A549 (cell line): ENCODE data around the gene GPR35. TPM values are rescaled to one million over a fixed set of nuclear protein-coding genes. Genes with fewer than 3 reads are reported as not detected.

ENCODE experiments used
- ATAC-seq, 2 experiments: fragments of 200-7000 bp in 1 of 2; fragments of >200 bp in 1 of 2; cut with Nextera tagmentation in 1 of 2; cut with Tn5 transposase in 1 of 2; 3 replicates each; pipeline versions ENCODE4 v1.8.0 to v1.9.1; 2018 to 2020; ENCODE audit warnings: mild to moderate bottlenecking in 1 of 2, moderate library complexity in 1 of 2
- CTCF ChIA-PET: fragments of 300-600 bp; sonication (Branson Sonifier 250); formaldehyde crosslinking; extraction: SDS; loops from one replicate; lab custom pipeline; 2021; ENCODE audit warnings: antibody characterized with exemption, inconsistent platforms; lab: Yijun Ruan, JAX
- POLR2A ChIA-PET: fragments of 350-600 bp; formaldehyde crosslinking; extraction: SDS; loops from one replicate; lab custom pipeline; 2021; ENCODE audit warnings: antibody characterized with exemption, inconsistent platforms; lab: Yijun Ruan, JAX
- DNase-seq, 2 experiments: peaks; one replicate each; pipeline versions ENCODE4 v3.0.0 to v3.0.0-alpha.2; 2011 to 2016; ENCODE audit warnings: low read depth in 1 of 2, low spot score in 1 of 2
- FAIRE-seq: peaks from 2 replicates; lab custom pipeline; 2011; peaks lifted over from hg19 to GRCh38; lab: Jason Lieb, UNC
- H3K27ac ChIP-seq, 2 experiments: fragments of >200 bp; sonication (Bioruptor Twin); formaldehyde crosslinking; 3 replicates each; pipeline ENCODE4 v1.5.1; 2016 to 2017
- H3K4me1 ChIP-seq: fragments of >200 bp; sonication (Bioruptor Twin); formaldehyde crosslinking; 3 replicates; pipeline ENCODE4 v1.6.1; 2016
- H3K4me2 ChIP-seq: fragments of >200 bp; sonication (Bioruptor Twin); formaldehyde crosslinking; 3 replicates; pipeline ENCODE4 v1.6.1; 2016
- H3K4me3 ChIP-seq: fragments of >200 bp; sonication (Bioruptor Twin); formaldehyde crosslinking; 3 replicates; pipeline ENCODE4 v1.5.1; 2016
- H3K9me3 ChIP-seq: fragments of >200 bp; sonication (Bioruptor Twin); formaldehyde crosslinking; 3 replicates; pipeline ENCODE4 v1.6.1; 2016
- BCL3 ChIP-seq: fragments of >200 bp; sonication (Bioruptor Twin); formaldehyde crosslinking; IDR thresholded peaks from 3 replicates; pipeline ENCODE4 v1.6.1; 2016
- CEBPB ChIP-seq, 2 experiments: fragments of >200 bp in 1 of 2; sonication (Bioruptor Twin) in 1 of 2; formaldehyde crosslinking in 1 of 2; IDR thresholded peaks; 2 replicates each; pipeline ENCODE4 v1.6.1; 2012 to 2016
- E2F6 ChIP-seq: IDR thresholded peaks from 2 replicates; pipeline ENCODE4 v1.6.1; 2012; ENCODE audit warnings: low read depth, borderline replicate concordance
- ELK1 ChIP-seq: fragments of 150-350 bp; IDR thresholded peaks from 2 replicates; pipeline ENCODE4 v1.6.1; 2014; ENCODE audit warnings: low read depth, mild to moderate bottlenecking, low read length
- FOSL2 ChIP-seq, 2 experiments: fragments of 450-650 bp in 1 of 2; fragments of >200 bp in 1 of 2; sonication (Bioruptor Twin) in 1 of 2; formaldehyde crosslinking; IDR thresholded peaks; 2 replicates each; pipeline versions ENCODE4 v1.5.0 to v1.6.1; 2016 to 2020; ENCODE audit warnings: mild to moderate bottlenecking in 1 of 2, moderate library complexity in 1 of 2
- GATA3 ChIP-seq: IDR thresholded peaks from 2 replicates; pipeline ENCODE4 v1.6.1; 2012; ENCODE audit warnings: borderline replicate concordance
- HMGXB4 ChIP-seq: fragments of 250-450 bp; sonication (Bioruptor Pico); IDR thresholded peaks from 2 replicates; pipeline ENCODE4 v1.5.0; 2021; ENCODE audit warnings: mild to moderate bottlenecking, moderate library complexity, borderline replicate concordance
- JUN ChIP-seq, 2 experiments: fragments of >200 bp; sonication (Bioruptor Twin); formaldehyde crosslinking; IDR thresholded peaks; 2 replicates in 1 of 2; 3 replicates in 1 of 2; pipeline ENCODE4 v1.6.1; 2016 to 2017
- KDM5A ChIP-seq: fragments of 200-600 bp; sonication (generic); IDR thresholded peaks from 2 replicates; pipeline ENCODE4 v1.6.1; 2016; ENCODE audit warnings: antibody characterized with exemption, mild to moderate bottlenecking
- MAX ChIP-seq: IDR thresholded peaks from 2 replicates; pipeline ENCODE4 v1.6.1; 2012
- MYC ChIP-seq: IDR thresholded peaks from 2 replicates; pipeline ENCODE4 v1.6.1; 2012; ENCODE audit warnings: mild to moderate bottlenecking, inconsistent platforms, low read length, improper control_type of control experiment, borderline replicate concordance
- NFE2L2 ChIP-seq: fragments of 150-350 bp; conservative IDR thresholded peaks from 2 replicates; pipeline ENCODE4 v1.6.1; 2014; ENCODE audit warnings: low read length
- PHF8 ChIP-seq: fragments of 200-600 bp; sonication (generic); IDR thresholded peaks from 2 replicates; pipeline ENCODE4 v1.6.1; 2016; ENCODE audit warnings: low read depth, mild to moderate bottlenecking, antibody characterized with exemption, moderate library complexity, borderline replicate concordance
- POLR2A ChIP-seq: IDR thresholded peaks from 2 replicates; pipeline ENCODE4 v1.6.1; 2012; ENCODE audit warnings: mild to moderate bottlenecking, low read length
- RARB ChIP-seq: fragments of 250-450 bp; sonication (Bioruptor Pico); IDR thresholded peaks from 2 replicates; pipeline ENCODE4 v1.8.0; 2021; ENCODE audit warnings: mild to moderate bottlenecking, moderate library complexity
- RFX5 ChIP-seq: fragments of 450-650 bp; IDR thresholded peaks from 2 replicates; pipeline ENCODE4 v1.7.1; 2014; ENCODE audit warnings: antibody characterized with exemption, mild to moderate bottlenecking, moderate library complexity
- RNF2 ChIP-seq: fragments of 200-600 bp; sonication (generic); IDR thresholded peaks from 2 replicates; pipeline ENCODE4 v1.6.1; 2016; ENCODE audit warnings: low read depth, mild to moderate bottlenecking, antibody characterized with exemption, moderate library complexity, borderline replicate concordance
- TFCP2L1 ChIP-seq: fragments of 250-450 bp; sonication (Bioruptor Pico); IDR thresholded peaks from 2 replicates; pipeline ENCODE4 v1.5.0; 2021; ENCODE audit warnings: mild to moderate bottlenecking
- USF2 ChIP-seq: fragments of 450-650 bp; IDR thresholded peaks from 2 replicates; pipeline ENCODE4 v1.6.1; 2014; ENCODE audit warnings: antibody characterized with exemption
- WGBS: methylation state at CpG from one replicate; pipeline ENCODE4 v1.1.6; 2017; ENCODE audit errors: missing lambda C conversion rate; 5-methylcytosine and 5-hydroxymethylcytosine counted together
- polyA plus RNA-seq, 4 experiments: library from polyadenylated mRNA; depleted of rRNA in 3 of 4; stranded (reverse); fragments of >200 nt; fragmentation: RNase III in 1 of 4; extraction: RNeasy Plus Mini Kit Qiagen cat#74134 plus additional on column Dnase treatment in 1 of 4; gene quantifications; 2 replicates in 3 of 4; 3 replicates in 1 of 4; pipeline ENCODE4 v1.2.3, GENCODE V29; 2011 to 2017

GPR35 gene
- polyA plus RNA-seq, 2 of the 4 experiments (the other 2 are of a cell fraction): 0.65 to 0.90 TPM

- POLR2A ChIA-PET: interaction anchor here (0.8 to 3.2 kb wide), 10 partner anchors 9 to 729 kb away, joined by 3 to 38 read pairs (median 4); partner anchors contain the start of genes DUSP28, HDLBP, PASK and RNPEPL1
- 5% methylated on average over 20 of the region's 20 CpGs for WGBS
- no peak for FAIRE-seq
Observed at GRCh38 chr2:240585681-240586197, 39.5 kb upstream of the GPR35 start.

GRCh38 chr2:240586198-240586918 is 38.9 kb upstream of the GPR35 start, which contains the start of gene CAPN10:
Gene CAPN10, plus strand, starts transcription at chr2:240586734. Its CDS starts 178 bp downstream, at chr2:240586912.
- peaks cover 23% of the 10 kb centered on the region for H3K4me1 ChIP-seq

More at GRCh38 chr2:240585681-240586197, 39.5 kb upstream of the GPR35 start:
- Histone ChIP-seq H3K9me3 (no peaks in the 10 kb centered on the region), H3K4me3 (peak overlapping the region; percentile 82), H3K4me2 (peak overlapping the region; percentile 97), H3K27ac (peak overlapping the region; percentile 95 to 96), H3K4me1 (peaks cover 25% of the 10 kb centered on the region)
- CTCF ChIA-PET: interaction anchor here (0.6 to 3.9 kb wide), 10 partner anchors 10 to 353 kb away, joined by 3 to 35 read pairs (median 4); partner anchors contain the start of gene RNPEPL1
- ATAC-seq (no peak), DNase-seq (no peak)
- TF ChIP-seq RNF2 (no peak), BCL3 (0 out of 3 replicates have a peak, but pooled peaks have one; percentile 22)

More at GRCh38 chr2:240586198-240586918, 38.9 kb upstream of the GPR35 start, which contains the start of gene CAPN10:
- ChIA-PET POLR2A (interaction anchor here (0.6 to 3.2 kb wide), 13 partner anchors 10 to 729 kb away, joined by 3 to 38 read pairs (median 3); partner anchors contain the start of genes DUSP28, HDLBP, MTERF4 and PASK), CTCF (interaction anchor here (1.1 to 3.9 kb wide), 9 partner anchors 9 to 254 kb away, joined by 3 to 35 read pairs (median 4); partner anchors contain the start of gene RNPEPL1)
- H3K4me2 ChIP-seq: peak within 1 kb of the TSS; percentile 99
- TF ChIP-seq TFCP2L1 (CRISPR knock-in tag) (0 out of 2 replicates have a peak, but pooled peaks have one; percentile 49), MAX (peak; percentile 73), RARB (CRISPR knock-in tag) (no peak), NFE2L2 (no peak), MYC (0 out of 2 replicates have a peak, but pooled peaks have one; percentile 55), USF2 (peak; percentile 96), PHF8 (peak; percentile 91), JUN (IDR thresholded peaks at IDR 0.05) (peak in 1 of 2 experiments; percentile 80), FOSL2 (IDR thresholded peaks at IDR 0.05) (no peak), FOSL2 (CRISPR knock-in tag; IDR thresholded peaks at IDR 0.05) (0 out of 2 replicates have a peak, but pooled peaks have one; percentile 16), GATA3 (0 out of 2 replicates have a peak, but pooled peaks have one; percentile 13), RFX5 (no peak), ELK1 (no peak), E2F6 (peak; percentile 51; the same call in 1 of the 2 replicates), CEBPB (IDR thresholded peaks at IDR 0.05) (no peak), POLR2A (peak; percentile 61), HMGXB4 (CRISPR knock-in tag) (no peak), BCL3 (0 out of 3 replicates have a peak, but pooled peaks have one; percentile 55), KDM5A (0 out of 2 replicates have a peak, but pooled peaks have one; percentile 19)
- WGBS: 0% methylated on average over 4 of the region's 88 CpGs
- DNase-seq (peak; percentile 88 to 95), ATAC-seq (peak; percentile 94 to 96), FAIRE-seq (no peak)
- H3K27ac ChIP-seq: peak within 1 kb of the TSS; percentile 95 to 96
- H3K9me3 ChIP-seq: no peaks in the 10 kb centered on the region
- peak within 1 kb of the TSS; percentile 82 for H3K4me3 ChIP-seq
